GM19351 (cell line): ENCODE results near the gene PRSS27.

ENCODE experiments used
- ATAC-seq: cut with Tn5 transposase; IDR thresholded peaks from one replicate; pipeline ENCODE4 v1.9.1; 2021; ENCODE audit warnings: mild to moderate bottlenecking, moderate library complexity; ENCODE audit not compliant: unreplicated experiment

The PRSS27 gene

GRCh38 chr16:2720064-2720457, at the start of gene PRSS27:
TSS of gene PRSS27 (minus strand) at chr16:2720224. CDS start at chr16:2720160, 64 bp downstream.
- ATAC-seq, result no peak

GRCh38 chr16:2769675-2770056, 49.6 kb upstream of the PRSS27 start:
- no peak for ATAC-seq

- no peak for ATAC-seq
Measured at GRCh38 chr16:2769100-2769529, 49.1 kb upstream of the PRSS27 start.

GRCh38 chr16:2768403-2769089, 48.5 kb upstream of the PRSS27 start:
- no peak for ATAC-seq

GRCh38 chr16:2767891-2768290, 47.9 kb upstream of the PRSS27 start:
- no peak for ATAC-seq

- ATAC-seq, result no peak
Measured at GRCh38 chr16:2767140-2767731, 47.2 kb upstream of the PRSS27 start.

GRCh38 chr16:2766430-2767139, 46.6 kb upstream of the PRSS27 start:
- no peak for ATAC-seq

GRCh38 chr16:2765462-2766404, 45.7 kb upstream of the PRSS27 start:
- no peak for ATAC-seq

GRCh38 chr16:2764718-2765117, 44.7 kb upstream of the PRSS27 start:
- ATAC-seq, result no peak

- ATAC-seq, result no peak
Measured at GRCh38 chr16:2763173-2763572, 43.1 kb upstream of the PRSS27 start.

- no peak for ATAC-seq
Measured at GRCh38 chr16:2762711-2763110, 42.7 kb upstream of the PRSS27 start.

- ATAC-seq, result no peak
Measured at GRCh38 chr16:2761886-2762583, 42.0 kb upstream of the PRSS27 start.

GRCh38 chr16:2761472-2761871, 41.4 kb upstream of the PRSS27 start:
- no peak for ATAC-seq

GRCh38 chr16:2757344-2757743, 37.3 kb upstream of the PRSS27 start:
- ATAC-seq, result no peak

- ATAC-seq, result no peak
Measured at GRCh38 chr16:2756288-2757015, 36.4 kb upstream of the PRSS27 start.

GRCh38 chr16:2755158-2755557, 35.1 kb upstream of the PRSS27 start:
- no peak for ATAC-seq

- no peak for ATAC-seq
Measured at GRCh38 chr16:2753733-2754020, 33.7 kb upstream of the PRSS27 start.

GRCh38 chr16:2752850-2753732, 33.1 kb upstream of the PRSS27 start:
- ATAC-seq, result peak; percentile 39
